Measurements from ENCODE around the gene FHAD1. TPM values are rescaled to one million over a fixed set of nuclear protein-coding genes. Genes with fewer than 3 reads are reported as not detected.

Gene FHAD1
- total and polyA plus RNA-seq, 4 donors, result under 0.01 to 0.13 (median 0.05) TPM; not detected in 1

- Histone ChIP-seq H3K4me3 (ENCODE audit: low read depth in 1 of 3, low read length in 3 of 3) (no peak overlapping the region), H3K36me3 (ENCODE audit: control insufficient read depth in 4 of 4, insufficient read depth in 3 of 4, low read depth in 1 of 4, low read length in 3 of 4) (no peaks in the 10 kb centered on the region), H3K4me1 (ENCODE audit: control insufficient read depth in 4 of 4, insufficient read depth in 4 of 4, low read length in 3 of 4) (peaks cover 0 to 7% (median 2%) of the 10 kb centered on the region in 4 donors), H3K9me3 (ENCODE audit: control insufficient read depth in 4 of 4, low read length in 3 of 4) (no peaks in the 10 kb centered on the region), H3K9ac (ENCODE audit: low read depth in 1 of 2, low read length in 2 of 2) (no peak overlapping the region), H3K27me3 (ENCODE audit: control insufficient read depth in 4 of 4, insufficient read depth in 4 of 4, low read length in 3 of 4) (peaks cover 0 to 7% (median 0%) of the 10 kb centered on the region in 4 donors), H3K27ac (ENCODE audit: low read depth in 1 of 2, low read length in 2 of 2) (no peak overlapping the region)
- no peak for TF ChIP-seq JUND (IDR thresholded peaks at IDR 0.05)
- TF ChIP-seq RXRA (IDR thresholded peaks at IDR 0.05), result no peak
- TF ChIP-seq TAF1 (conservative IDR thresholded peaks at IDR 0.05), result no peak
- no peak for TF ChIP-seq RAD21 (IDR thresholded peaks at IDR 0.05)
- no peak for TF ChIP-seq CTCF (IDR thresholded peaks at IDR 0.05; ENCODE audit: low read depth, low read length, missing input control)
- WGBS, result 87% methylated on average over 6 of the region's 6 CpGs
- DNase-seq (ENCODE audit: low spot score), result no peak
These were observed 39.1 kb upstream of the FHAD1 start for GRCh38 chr1:15207829-15208429.

DNA sequence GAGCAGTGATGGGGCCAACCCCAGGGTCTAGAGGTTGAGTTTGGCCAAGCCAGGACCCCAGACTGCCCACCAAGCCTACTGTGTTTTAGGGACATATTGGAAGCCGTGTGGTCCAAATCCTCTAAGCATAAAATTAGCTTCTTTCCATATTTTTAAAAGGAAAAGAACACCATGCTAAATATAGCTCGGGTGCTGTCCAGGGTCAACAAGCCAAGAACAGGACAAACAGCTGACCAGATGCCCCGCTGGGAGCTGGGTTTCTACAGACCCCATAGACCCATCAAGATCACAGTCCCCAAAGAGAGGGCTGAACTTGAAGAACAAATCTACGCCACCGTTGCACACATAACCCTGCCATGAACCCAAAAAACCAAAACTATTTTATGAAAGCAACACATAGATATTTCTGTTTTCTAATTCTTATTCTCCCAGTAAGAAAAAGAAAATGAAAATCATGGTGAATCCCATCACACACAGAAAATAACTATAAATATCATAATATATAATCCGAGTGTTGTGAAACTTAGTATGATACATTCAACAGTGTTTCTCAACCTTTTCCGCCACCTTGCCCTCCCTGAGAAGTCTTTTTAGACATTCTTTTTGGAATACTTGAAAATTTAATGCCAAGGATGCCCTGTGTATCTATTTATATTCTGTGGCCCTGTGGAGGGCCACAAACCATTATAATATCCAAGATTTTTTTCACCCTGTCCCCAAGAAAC, 36.2 kb upstream of the FHAD1 start:
- DNase-seq (ENCODE audit: low spot score), result no peak
- Histone ChIP-seq H3K36me3 (ENCODE audit: control insufficient read depth in 4 of 4, insufficient read depth in 3 of 4, low read depth in 1 of 4, low read length in 3 of 4) (no peaks in the 10 kb centered on the region), H3K27ac (ENCODE audit: low read depth in 1 of 2, low read length in 2 of 2) (no peak overlapping the region), H3K4me1 (ENCODE audit: control insufficient read depth in 4 of 4, insufficient read depth in 4 of 4, low read length in 3 of 4) (peaks cover 0 to 7% (median 2%) of the 10 kb centered on the region in 4 donors), H3K27me3 (ENCODE audit: control insufficient read depth in 4 of 4, insufficient read depth in 4 of 4, low read length in 3 of 4) (peaks cover 0 to under 1% (median 0%) of the 10 kb centered on the region in 4 donors), H3K9ac (ENCODE audit: low read depth in 1 of 2, low read length in 2 of 2) (no peak overlapping the region), H3K4me3 (ENCODE audit: low read depth in 1 of 3, low read length in 3 of 3) (no peak overlapping the region), H3K9me3 (ENCODE audit: control insufficient read depth in 4 of 4, low read length in 3 of 4) (no peaks in the 10 kb centered on the region)
- no peak for TF ChIP-seq HNF4A (conservative IDR thresholded peaks at IDR 0.05)
- TF ChIP-seq GABPA (IDR thresholded peaks at IDR 0.05 in 1 of 2, conservative IDR thresholded peaks at IDR 0.05 in 1 of 2), result no peak
- TF ChIP-seq NR2F2 (IDR thresholded peaks at IDR 0.05), result peak; percentile 65
- 79% methylated on average over 7 of the region's 7 CpGs for WGBS

DNA sequence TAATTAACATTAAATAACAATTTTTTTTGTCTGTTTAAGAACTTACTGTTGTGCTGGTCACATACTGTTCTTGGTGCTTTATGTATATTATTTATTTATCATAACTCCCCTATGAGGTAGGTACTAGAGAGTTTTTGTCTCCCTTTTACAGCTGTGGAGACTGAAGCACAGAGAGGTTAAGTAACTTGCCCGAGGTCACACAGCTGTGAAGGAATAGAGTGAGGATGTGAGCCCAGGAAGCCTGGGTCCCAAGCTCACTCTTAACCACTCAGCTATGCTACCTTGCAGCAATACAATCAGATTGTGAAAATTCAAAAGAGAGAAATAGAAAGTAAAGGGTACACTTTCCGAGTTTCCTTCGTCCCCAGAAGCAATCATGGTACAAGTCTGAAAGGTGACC, 35.6 kb upstream of the FHAD1 start:
- no peaks in the 10 kb centered on the region for H3K36me3 ChIP-seq (ENCODE audit: control insufficient read depth in 4 of 4, insufficient read depth in 3 of 4, low read depth in 1 of 4, low read length in 3 of 4)
- no peaks in the 10 kb centered on the region for H3K27me3 ChIP-seq (ENCODE audit: control insufficient read depth in 4 of 4, insufficient read depth in 4 of 4, low read length in 3 of 4)
- H3K9me3 ChIP-seq (ENCODE audit: control insufficient read depth in 4 of 4, low read length in 3 of 4), result no peaks in the 10 kb centered on the region
- no peak overlapping the region for H3K4me3 ChIP-seq (ENCODE audit: low read depth in 1 of 3, low read length in 3 of 3)
- WGBS, result 89% methylated on average over 3 of the region's 3 CpGs
- DNase-seq (ENCODE audit: low spot score), result no peak
- TF ChIP-seq RXRA (IDR thresholded peaks at IDR 0.05) (no peak), YY1 (IDR thresholded peaks at IDR 0.05) (no peak)
- H3K4me1 ChIP-seq (ENCODE audit: control insufficient read depth in 4 of 4, insufficient read depth in 4 of 4, low read length in 3 of 4), result peaks cover 0 to 7% (median 2%) of the 10 kb centered on the region in 4 donors
- H3K9ac ChIP-seq (ENCODE audit: low read depth in 1 of 2, low read length in 2 of 2), result no peak overlapping the region
- no peak overlapping the region for H3K27ac ChIP-seq (ENCODE audit: low read depth in 1 of 2, low read length in 2 of 2)

Measured in liver (tissue), 9 donors.